Memory B cell (primary cell): ENCODE measurements around the gene AQP2.

Experiments used
- ATAC-seq: fragments of 150-1000 bp; cut with Tn5 transposase; 2 replicates; pipeline ENCODE4 v1.10.0; 2021; ENCODE audit warnings: low read depth, mild to moderate bottlenecking, moderate library complexity
- DNase-seq, 2 donors: peaks; one replicate each; pipeline ENCODE4 v3.0.0; 2022; ENCODE audit warnings: low spot score in 2 of 2
- H3K27ac Mint-ChIP-seq: one replicate; pipeline ENCODE4 v1.8.0; 2022; ENCODE audit warnings: mild to moderate bottlenecking, moderate library complexity, mixed read lengths
- H3K27me3 Mint-ChIP-seq: one replicate; pipeline ENCODE4 v1.8.0; 2022; ENCODE audit warnings: mixed read lengths
- H3K36me3 Mint-ChIP-seq: one replicate; pipeline ENCODE4 v1.8.0; 2022; ENCODE audit warnings: mild to moderate bottlenecking, mixed read lengths
- H3K4me1 Mint-ChIP-seq: one replicate; pipeline ENCODE4 v1.8.0; 2022; ENCODE audit warnings: mixed read lengths
- H3K4me3 Mint-ChIP-seq: one replicate; pipeline ENCODE4 v1.8.0; 2022; ENCODE audit warnings: mild to moderate bottlenecking, moderate library complexity, mixed read lengths
- H3K9me3 Mint-ChIP-seq: one replicate; pipeline ENCODE4 v1.8.0; 2022; ENCODE audit warnings: mixed read lengths

AQP2 gene

DNA sequence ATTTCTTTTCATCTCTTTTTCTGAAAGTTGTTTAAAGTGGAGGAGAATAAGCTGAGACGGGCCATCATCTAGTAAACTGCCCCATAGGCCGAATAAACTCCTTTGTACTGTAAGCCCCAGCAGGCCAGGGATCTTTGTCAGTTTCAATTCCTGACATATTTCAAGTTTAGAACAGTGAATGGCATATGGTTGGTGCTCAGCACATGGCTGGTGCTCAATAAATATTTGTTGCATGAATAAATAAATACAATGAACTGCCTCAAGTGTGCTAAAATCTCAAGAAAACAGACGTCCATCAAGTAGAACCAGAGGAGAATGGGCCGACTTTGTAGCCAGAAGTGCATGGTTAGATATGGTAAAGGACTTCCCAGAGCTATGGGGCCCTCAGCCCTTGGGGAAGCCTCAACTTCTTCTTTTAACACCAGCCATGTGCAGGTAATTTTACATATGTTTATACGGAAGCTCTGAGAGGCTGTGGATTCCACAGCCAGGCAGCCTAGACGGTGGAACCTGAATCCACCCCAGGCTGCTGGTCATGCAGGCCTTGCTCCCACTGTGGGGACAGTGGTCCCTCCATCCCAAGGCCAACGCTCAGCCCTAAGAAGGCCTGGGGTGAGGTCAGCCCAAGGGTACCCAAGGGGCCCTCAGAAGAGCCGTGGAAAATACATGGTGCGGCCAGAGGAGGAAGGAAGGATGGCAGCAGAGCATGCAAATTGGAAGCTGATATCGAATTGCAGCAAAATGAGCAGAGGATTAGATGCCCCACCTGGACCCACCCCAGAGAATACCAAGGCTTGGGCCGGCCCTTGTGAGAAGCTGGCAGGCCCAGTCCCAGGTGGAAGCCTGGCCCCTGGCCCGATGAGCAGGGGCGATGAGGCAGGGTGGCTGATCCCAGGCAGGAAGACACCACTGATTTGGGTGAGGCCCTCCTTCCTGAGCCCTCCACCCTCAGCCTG, 8.7 kb upstream of the AQP2 start:
- Mint-ChIP-seq H3K36me3 (no peaks in the 10 kb centered on the region), H3K27ac (no peak overlapping the region), H3K4me1 (peaks cover 14% of the 10 kb centered on the region), H3K9me3 (no peaks in the 10 kb centered on the region), H3K27me3 (peaks cover 5% of the 10 kb centered on the region), H3K4me3 (no peak overlapping the region)
- DNase-seq = no peak
- ATAC-seq = no peak

- H3K4me3 Mint-ChIP-seq = no peak overlapping the region
- H3K27me3 Mint-ChIP-seq = peaks cover 5% of the 10 kb centered on the region
- H3K27ac Mint-ChIP-seq = no peak overlapping the region
- ATAC-seq (no peak), DNase-seq (no peak)
- no peaks in the 10 kb centered on the region for H3K9me3 Mint-ChIP-seq
- no peaks in the 10 kb centered on the region for H3K36me3 Mint-ChIP-seq
- peaks cover 14% of the 10 kb centered on the region for H3K4me1 Mint-ChIP-seq
Observed at GRCh38 chr12:49942512-49942893, 8.0 kb upstream of the AQP2 start.

DNA sequence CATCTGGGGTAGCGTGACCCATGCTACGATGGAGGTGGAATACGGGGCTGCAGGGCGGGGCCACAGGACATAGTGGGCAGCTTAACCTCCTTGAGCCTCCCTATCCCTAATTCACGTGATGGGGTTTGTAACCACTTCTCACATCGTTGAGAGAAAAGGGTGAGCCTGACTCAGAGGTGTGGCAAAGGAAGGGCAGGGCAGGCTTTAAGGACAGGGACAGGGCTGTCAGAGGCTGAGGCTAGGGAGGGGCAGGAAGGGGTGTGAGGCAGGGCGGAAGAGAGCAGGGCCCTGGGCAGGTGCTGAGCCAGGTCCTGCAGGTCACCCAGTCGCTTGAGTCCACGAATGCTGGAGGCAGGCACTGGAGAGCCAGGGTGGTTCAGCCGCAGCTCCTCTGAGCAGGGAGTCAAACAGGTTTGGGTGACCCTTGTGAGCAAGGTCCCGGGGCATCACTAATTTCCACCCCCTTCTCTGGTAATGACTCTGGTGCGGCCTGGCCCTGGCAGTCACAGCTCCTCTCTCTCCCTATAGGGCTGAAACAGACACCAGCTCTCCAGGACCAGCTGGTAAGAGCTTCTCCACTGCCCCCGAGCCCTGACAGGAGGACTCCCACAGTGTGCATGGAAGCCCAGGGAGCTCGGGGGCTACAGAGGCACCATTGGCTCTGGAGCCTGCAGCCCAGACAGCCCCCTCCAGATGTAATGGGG, 7.5 kb upstream of the AQP2 start:
- Mint-ChIP-seq H3K27me3 (peaks cover 5% of the 10 kb centered on the region), H3K27ac (no peak overlapping the region), H3K4me3 (no peak overlapping the region), H3K9me3 (no peaks in the 10 kb centered on the region), H3K36me3 (no peaks in the 10 kb centered on the region), H3K4me1 (peaks cover 14% of the 10 kb centered on the region)
- DNase-seq (no peak), ATAC-seq (no peak)

- no peak for ATAC-seq
- Mint-ChIP-seq H3K4me3 (no peak overlapping the region), H3K27me3 (peaks cover 3% of the 10 kb centered on the region), H3K36me3 (no peaks in the 10 kb centered on the region), H3K4me1 (peaks cover 14% of the 10 kb centered on the region), H3K27ac (no peak overlapping the region), H3K9me3 (no peaks in the 10 kb centered on the region)
- DNase-seq = no peak
Observed at GRCh38 chr12:49943625-49943960, 6.9 kb upstream of the AQP2 start.

DNA sequence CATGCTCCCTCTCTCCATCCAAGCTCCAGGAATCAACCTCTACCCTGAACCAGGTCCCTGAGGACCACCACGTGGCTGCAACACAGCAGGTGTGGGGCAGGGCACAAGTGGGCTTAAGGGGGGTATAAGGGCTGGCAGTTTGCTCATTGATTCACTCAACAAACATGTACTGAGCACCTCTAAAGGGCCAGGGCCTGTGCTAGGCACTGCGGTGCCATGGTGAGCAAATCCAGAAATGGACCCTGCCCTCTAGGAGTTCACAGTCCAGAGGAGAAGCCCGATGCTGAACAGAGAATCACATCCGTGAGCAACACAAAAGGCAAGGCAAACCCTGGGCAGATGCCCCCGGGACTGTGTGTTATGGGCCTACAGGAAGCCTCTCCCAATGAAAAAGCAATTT, 6.5 kb upstream of the AQP2 start:
- H3K9me3 Mint-ChIP-seq = no peaks in the 10 kb centered on the region
- no peak overlapping the region for H3K27ac Mint-ChIP-seq
- H3K4me1 Mint-ChIP-seq = peaks cover 14% of the 10 kb centered on the region
- ATAC-seq = no peak
- no peak overlapping the region for H3K4me3 Mint-ChIP-seq
- H3K36me3 Mint-ChIP-seq = no peaks in the 10 kb centered on the region
- peaks cover 7% of the 10 kb centered on the region for H3K27me3 Mint-ChIP-seq
- no peak for DNase-seq

DNA sequence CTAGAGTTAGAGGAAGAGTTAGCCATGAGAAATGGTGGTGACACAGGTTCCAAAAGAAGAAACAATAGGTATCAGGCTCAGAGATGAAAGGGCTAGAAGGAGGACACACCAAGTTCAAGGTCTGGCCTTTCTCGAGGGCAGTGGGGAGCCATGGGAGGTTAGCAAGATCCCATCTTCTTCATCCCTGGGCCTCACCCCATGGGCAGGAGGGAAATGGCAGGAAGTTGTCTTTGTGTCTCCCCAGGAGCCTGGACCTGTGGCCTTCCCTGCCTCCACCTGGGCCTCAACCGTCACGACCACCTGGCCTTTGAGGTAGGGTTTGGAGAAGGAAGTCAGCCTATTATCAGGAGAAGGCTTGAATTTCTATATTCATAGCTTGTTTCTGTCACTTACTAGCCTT, 5.8 kb upstream of the AQP2 start:
- DNase-seq (no peak), ATAC-seq (no peak)
- Mint-ChIP-seq H3K27me3 (peaks cover 10% of the 10 kb centered on the region), H3K27ac (no peak overlapping the region), H3K4me1 (peaks cover 14% of the 10 kb centered on the region), H3K4me3 (no peak overlapping the region), H3K36me3 (no peaks in the 10 kb centered on the region), H3K9me3 (no peaks in the 10 kb centered on the region)

GRCh38 chr12:49945394-49946080, 5.0 kb upstream of the AQP2 start:
- DNase-seq (peak; percentile 69 to 79), ATAC-seq (peak; percentile 98)
- Mint-ChIP-seq H3K36me3 (no peaks in the 10 kb centered on the region), H3K4me3 (peak overlapping the region; percentile 89), H3K9me3 (no peaks in the 10 kb centered on the region), H3K27ac (peak overlapping the region; percentile 58), H3K27me3 (peaks cover 10% of the 10 kb centered on the region), H3K4me1 (peaks cover 14% of the 10 kb centered on the region)

DNA sequence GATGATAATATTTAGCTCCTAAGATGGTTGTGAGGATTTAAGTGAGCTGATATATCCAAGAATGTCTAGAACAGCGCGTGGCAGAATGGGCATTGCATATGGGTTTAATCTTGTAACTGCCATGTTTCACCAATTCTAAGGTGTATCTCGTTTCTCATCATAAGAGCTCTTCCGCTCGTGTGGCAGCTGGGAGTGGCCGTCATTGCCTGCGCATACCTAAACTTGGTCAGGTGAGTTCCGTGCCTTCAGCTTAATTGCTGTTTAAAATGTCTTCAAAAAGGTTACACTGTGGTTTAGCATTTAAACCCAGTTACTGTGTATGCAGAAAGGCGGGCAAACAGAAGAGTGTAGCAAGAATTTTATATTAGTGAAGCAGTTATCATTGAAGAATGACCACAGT, 4.5 kb upstream of the AQP2 start:
- Mint-ChIP-seq H3K4me3 (peak overlapping the region; percentile 89), H3K36me3 (no peaks in the 10 kb centered on the region), H3K27me3 (peaks cover 10% of the 10 kb centered on the region), H3K4me1 (peaks cover 16% of the 10 kb centered on the region), H3K9me3 (no peaks in the 10 kb centered on the region), H3K27ac (no peak overlapping the region)
- DNase-seq = no peak
- no peak for ATAC-seq

DNA sequence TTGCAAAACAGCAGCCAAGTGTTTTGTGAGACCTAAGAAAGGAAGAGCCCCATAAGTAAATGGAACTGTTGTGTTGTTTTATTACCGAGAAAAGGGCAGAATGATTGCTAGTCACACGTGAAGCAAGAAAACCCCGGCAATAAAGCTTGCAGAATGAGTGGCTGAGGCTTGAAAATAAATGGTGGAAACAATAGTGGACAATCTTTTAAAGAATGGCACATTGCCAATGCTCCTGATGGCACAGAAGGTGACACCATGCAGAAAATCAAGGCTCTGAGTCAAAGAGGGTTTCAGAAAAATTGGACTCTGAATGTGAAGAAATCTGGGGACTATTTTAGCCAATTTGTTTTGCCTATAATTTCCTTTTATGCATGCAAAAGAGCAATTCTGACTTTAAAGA, 4.0 kb upstream of the AQP2 start:
- no peaks in the 10 kb centered on the region for H3K9me3 Mint-ChIP-seq
- peaks cover 17% of the 10 kb centered on the region for H3K4me1 Mint-ChIP-seq
- H3K4me3 Mint-ChIP-seq = no peak overlapping the region
- peaks cover 10% of the 10 kb centered on the region for H3K27me3 Mint-ChIP-seq
- ATAC-seq (no peak), DNase-seq (no peak)
- no peak overlapping the region for H3K27ac Mint-ChIP-seq
- no peaks in the 10 kb centered on the region for H3K36me3 Mint-ChIP-seq

DNA sequence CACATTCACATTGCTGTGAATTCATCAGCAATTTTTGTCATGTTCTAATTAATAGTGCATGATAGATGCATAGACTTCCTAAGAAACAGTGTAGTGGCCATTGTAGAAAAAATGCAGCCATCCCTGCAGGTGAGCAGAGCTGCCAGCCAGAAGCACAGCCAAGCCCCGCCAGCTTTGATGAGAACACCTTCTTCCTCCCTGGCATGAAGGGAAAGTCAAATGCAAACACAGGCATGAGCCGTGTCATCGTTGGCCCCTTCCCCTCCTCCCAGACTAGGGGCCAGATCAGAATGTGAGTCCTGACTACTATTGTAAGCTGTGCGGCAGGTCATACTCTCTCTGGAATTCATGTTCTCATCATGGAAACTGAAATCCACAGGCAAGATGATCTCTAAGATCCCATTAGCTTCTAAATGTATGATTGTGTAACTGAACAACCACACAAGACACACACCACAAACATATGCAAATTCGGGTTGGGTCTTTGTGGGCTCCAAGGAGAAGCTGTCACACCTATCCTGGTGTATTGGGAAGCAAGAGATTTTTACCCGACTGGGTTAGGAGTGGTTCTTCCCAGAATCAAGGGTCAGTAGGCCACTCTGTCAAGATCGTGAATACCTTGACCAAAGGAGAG, 2.8 kb upstream of the AQP2 start:
- Mint-ChIP-seq H3K27me3 (peaks cover 7% of the 10 kb centered on the region), H3K4me1 (peaks cover 9% of the 10 kb centered on the region), H3K27ac (no peak overlapping the region), H3K36me3 (no peaks in the 10 kb centered on the region), H3K9me3 (no peaks in the 10 kb centered on the region), H3K4me3 (no peak overlapping the region)
- DNase-seq (no peak), ATAC-seq (no peak)

- Mint-ChIP-seq H3K4me1 (peaks cover 9% of the 10 kb centered on the region), H3K4me3 (no peak overlapping the region), H3K36me3 (no peaks in the 10 kb centered on the region), H3K27me3 (peaks cover 7% of the 10 kb centered on the region), H3K27ac (no peak overlapping the region), H3K9me3 (no peaks in the 10 kb centered on the region)
- DNase-seq = no peak
- no peak for ATAC-seq
Observed at GRCh38 chr12:49948866-49949845, 1.4 kb upstream of the AQP2 start.

- ATAC-seq (no peak), DNase-seq (no peak)
- peaks cover 11% of the 10 kb centered on the region for H3K27me3 Mint-ChIP-seq
- peaks cover 9% of the 10 kb centered on the region for H3K4me1 Mint-ChIP-seq
- no peak overlapping the region for H3K27ac Mint-ChIP-seq
- H3K4me3 Mint-ChIP-seq = no peak overlapping the region
- no peaks in the 10 kb centered on the region for H3K9me3 Mint-ChIP-seq
- no peaks in the 10 kb centered on the region for H3K36me3 Mint-ChIP-seq
Observed at GRCh38 chr12:49949866-49950265, 671 bp upstream of the AQP2 start.
